GM12878 (cell line): Measurements from ENCODE around the gene TARBP2. TPM values are rescaled to one million over a fixed set of nuclear protein-coding genes. Genes with fewer than 3 reads are reported as not detected.

Experiments used
- ATAC-seq: fragments of 200-7000 bp; cut with Tn5 transposase; 3 replicates; pipeline ENCODE4 v1.9.1; 2020; ENCODE audit warnings: mild to moderate bottlenecking, moderate library complexity
- BruUV-seq: library from RNA; stranded (reverse); fragments of 400-500 nt; replicated peaks from 2 replicates; lab custom pipeline; 2021; lab: Mats Ljungman, UMichigan
- CTCF ChIA-PET: fragments of 300-600 bp; sonication (Branson Sonifier 250); formaldehyde crosslinking; extraction: SDS; loops from one replicate; lab custom pipeline; 2021; ENCODE audit warnings: inconsistent platforms; lab: Yijun Ruan, JAX
- POLR2A ChIA-PET: fragments of 350-600 bp; formaldehyde crosslinking; extraction: SDS; loops from one replicate; lab custom pipeline; 2021; ENCODE audit warnings: inconsistent platforms; lab: Charles Lee
- RAD21 ChIA-PET: fragments of 300-600 bp; sonication (Branson Sonifier 250); formaldehyde crosslinking; loops from one replicate; lab custom pipeline; 2023; ENCODE audit warnings: antibody characterized with exemption; ENCODE audit not compliant: unreplicated experiment; lab: Charles Lee
- SMC1A ChIA-PET: fragments of 300-600 bp; sonication (Branson Sonifier 250); formaldehyde crosslinking; loops from one replicate; lab custom pipeline; 2023; ENCODE audit not compliant: unreplicated experiment, uncharacterized antibody; lab: Charles Lee
- DNase-seq: peaks from one replicate; pipeline ENCODE4 v3.0.0-alpha.2; 2011; ENCODE audit warnings: low read depth, low spot score
- FAIRE-seq: peaks from 3 replicates; lab custom pipeline; 2011; peaks lifted over from hg19 to GRCh38; lab: Jason Lieb, UNC
- H2AFZ ChIP-seq: 2 replicates; pipeline ENCODE4 v1.6.0; 2011; ENCODE audit warnings: low read depth, low read length, control low read depth; ENCODE audit not compliant: control insufficient read depth
- H3K27ac ChIP-seq: 2 replicates; pipeline ENCODE4 v1.5.1; 2011; ENCODE audit warnings: control low read depth; ENCODE audit not compliant: control insufficient read depth, insufficient read depth
- H3K27me3 ChIP-seq, 2 experiments: replicated peaks in 1 of 2; 2 replicates each; pipeline versions ENCODE4 v1.6.0 to v1.6.1; 2011; ENCODE audit warnings: low read length in 1 of 2; ENCODE audit not compliant: control insufficient read depth in 2 of 2, insufficient read depth in 2 of 2
- H3K36me3 ChIP-seq, 2 experiments: 2 replicates each; pipeline ENCODE4 v1.5.1; 2011; ENCODE audit warnings: low read length in 1 of 2; ENCODE audit not compliant: control insufficient read depth in 2 of 2, insufficient read depth in 2 of 2
- H3K4me1 ChIP-seq: 2 replicates; pipeline ENCODE4 v1.6.1; 2011; ENCODE audit warnings: mild to moderate bottlenecking, low read length, moderate library complexity, mixed read lengths; ENCODE audit not compliant: control insufficient read depth, insufficient read depth
- H3K4me2 ChIP-seq: 2 replicates; pipeline ENCODE4 v1.6.0; 2011; ENCODE audit warnings: control low read depth; ENCODE audit not compliant: control insufficient read depth, insufficient read depth
- H3K4me3 ChIP-seq: fragments of 200-600 bp; sonication (generic); 2 replicates; pipeline ENCODE4 v1.5.1; 2016
- H3K79me2 ChIP-seq: 2 replicates; pipeline ENCODE4 v1.6.0; 2011; ENCODE audit warnings: low read length; ENCODE audit not compliant: control insufficient read depth, insufficient read depth
- H3K9ac ChIP-seq: 2 replicates; pipeline ENCODE4 v1.8.0; 2011; ENCODE audit warnings: low read length, control low read depth, mixed read lengths; ENCODE audit not compliant: control insufficient read depth, insufficient read depth
- H3K9me3 ChIP-seq: replicated peaks from 3 replicates; pipeline ENCODE4 v1.5.1; 2011; ENCODE audit warnings: mild to moderate bottlenecking, low read length; ENCODE audit not compliant: control insufficient read depth, insufficient read depth
- H4K20me1 ChIP-seq: 2 replicates; pipeline ENCODE4 v1.6.0; 2011; ENCODE audit not compliant: control insufficient read depth, insufficient read depth
- ATF7 ChIP-seq: fragments of 450-650 bp; IDR thresholded peaks from 2 replicates; pipeline ENCODE4 v1.6.1; 2016; ENCODE audit warnings: low read depth, mild to moderate bottlenecking
- MEF2B ChIP-seq: fragments of 450-650 bp; IDR thresholded peaks from 2 replicates; pipeline ENCODE4 v1.6.1; 2018; ENCODE audit warnings: mild to moderate bottlenecking, moderate library complexity; ENCODE audit not compliant: partially characterized antibody, poor library complexity, severe bottlenecking
- NBN ChIP-seq: fragments of 450-650 bp; IDR thresholded peaks from 2 replicates; pipeline ENCODE4 v1.6.1; 2016
- NR2F1 ChIP-seq: fragments of 450-650 bp; conservative IDR thresholded peaks from 2 replicates; pipeline ENCODE4 v1.6.1; 2017; ENCODE audit warnings: mild to moderate bottlenecking
- NRF1 ChIP-seq: conservative IDR thresholded peaks from 2 replicates; pipeline ENCODE4 v1.6.1; 2011; ENCODE audit warnings: mild to moderate bottlenecking, low read depth, low read length, improper control_type of control experiment
- ZNF24 ChIP-seq: fragments of 450-650 bp; IDR thresholded peaks from 2 replicates; pipeline ENCODE4 v1.6.1; 2017; ENCODE audit warnings: antibody characterized with exemption, mild to moderate bottlenecking
- WGBS: methylation state at CpG from one replicate; pipeline ENCODE4 v1.1.6; 2016; ENCODE audit warnings: low lambda C conversion rate; ENCODE audit not compliant: insufficient replicate concordance, insufficient coverage; ENCODE audit errors: missing lambda C conversion rate; 5-methylcytosine and 5-hydroxymethylcytosine counted together
- in situ Hi-C: fragments of 300-500 bp; cut with MboI; formaldehyde crosslinking; loops from 9 replicates; pipeline ENCODE4 v1.14.3; 2018; ENCODE audit warnings: mixed read lengths
- intact Hi-C: fragments of 100-400 bp; cut with micrococcal nuclease; formaldehyde crosslinking; loops from one replicate; pipeline ENCODE4 v1.14.2; 2022; ENCODE audit not compliant: unreplicated experiment
- polyA plus RNA-seq, 11 experiments: library from polyadenylated mRNA; depleted of rRNA in 4 of 11; unstranded in 6 of 11; stranded (reverse) in 5 of 11; fragments of >200 nt; fragmentation: Nextera tagmentation in 4 of 11; fragmentation: Illumina TruSeq in 1 of 11; extraction: Ambion mirVana in 4 of 11; extraction: Trizol in 1 of 11; gene quantifications; 1 replicate in 1 of 11; 2 replicates in 10 of 11; pipeline versions ENCODE4 v1.2.1 to v1.2.3, GENCODE V29; 2011 to 2016; ENCODE audit warnings: inconsistent platforms in 2 of 11, missing spikeins in 2 of 11, low read depth in 1 of 11
- total RNA-seq, 4 experiments: library from RNA; depleted of rRNA in 3 of 4; stranded (reverse); fragments of >200 nt in 3 of 4; fragmentation: Illumina TruSeq in 1 of 4; extraction: Trizol in 1 of 4; gene quantifications; 2 replicates each; pipeline versions ENCODE4 v1.2.1 to v1.2.3, GENCODE V29; 2013 to 2021
- TF ChIP-seq, protein P1 (sequence below), 3 experiments: IDR thresholded peaks in 2 of 3; conservative IDR thresholded peaks in 1 of 3; 2 replicates each; pipeline ENCODE4 v1.5.1; 2011; ENCODE audit warnings: low read depth in 3 of 3, low read length in 3 of 3, mild to moderate bottlenecking in 3 of 3, control low read depth in 2 of 3, moderate library complexity in 2 of 3, inconsistent platforms in 1 of 3, mixed read lengths in 1 of 3; ENCODE audit not compliant: control insufficient read depth in 2 of 3, insufficient read depth in 1 of 3; ENCODE audit errors: extremely low read depth in 1 of 3

TARBP2 gene
- total and polyA plus RNA-seq, 10 of the 15 experiments (the other 5 are each of a cell fraction or from before 2014, with no cell fraction given), result 5.5 to 60.1 (median 36.8) TPM

DNA sequence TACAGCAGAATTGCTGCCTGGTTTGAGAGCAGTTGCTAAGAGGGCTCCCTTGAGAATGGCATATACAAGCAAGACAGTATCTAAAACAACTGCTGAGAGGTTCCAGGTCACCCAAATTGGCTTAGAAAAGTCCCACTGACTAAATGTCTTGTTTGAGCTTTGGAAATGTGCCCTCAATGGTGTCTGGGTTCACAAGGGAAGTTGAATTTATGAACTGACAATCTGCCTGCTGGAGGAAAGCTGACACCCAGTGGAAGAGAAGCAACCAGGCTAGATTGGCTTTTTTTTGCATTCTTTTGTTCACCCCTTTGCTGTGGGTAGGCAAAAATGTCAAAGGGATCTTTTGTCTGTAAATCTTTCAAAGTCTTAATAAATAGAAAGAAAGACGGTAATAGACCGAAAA is 50.8 kb downstream of the TARBP2 start:
- Histone ChIP-seq H3K79me2 (no peaks in the 10 kb centered on the region), H3K36me3 (peaks cover 1 to 12% of the 10 kb centered on the region in 2 experiments; a peak in 3 of 4 replicates), H3K4me2 (no peak overlapping the region), H3K27me3 (no peaks in the 10 kb centered on the region), H3K4me3 (no peak overlapping the region), H3K9ac (no peak overlapping the region), H4K20me1 (no peaks in the 10 kb centered on the region), H3K4me1 (no peaks in the 10 kb centered on the region), H2AFZ (no peak overlapping the region), H3K9me3 (no peaks in the 10 kb centered on the region), H3K27ac (no peak overlapping the region)
- 93% methylated on average over 2 of the region's 2 CpGs for WGBS
- FAIRE-seq (peak; percentile 49), ATAC-seq (no peak; the same call in 2 of the 3 replicates), DNase-seq (no peak)
- in situ Hi-C loops, result no loop called here
- no TSS peak for BruUV-seq
- ChIA-PET RAD21 (interaction anchor here (0.8 to 2.4 kb wide), 12 partner anchors 8 to 201 kb away, joined by 3 to 13 read pairs (median 5); partner anchors contain the start of genes ATP5MC2 and TARBP2), POLR2A (interaction anchor here (0.6 to 1.3 kb wide), 8 partner anchors 8 to 205 kb away, joined by 3 to 9 read pairs (median 4); no protein-coding TSS in a partner anchor), CTCF (interaction anchor here (0.6 to 3.3 kb wide), 15 partner anchors 9 to 204 kb away, joined by 3 to 26 read pairs (median 4); partner anchors contain the start of gene ATP5MC2), SMC1A (interaction anchor here (0.7 to 2.7 kb wide), 15 partner anchors 9 to 127 kb away, joined by 3 to 16 read pairs (median 4); partner anchors contain the start of gene ATP5MC2)
- TF ChIP-seq NBN (0 out of 2 replicates have a peak, but pooled peaks have one; percentile 36), ATF7 (no peak), NRF1 (no peak), MEF2B (peak; percentile 56), ZNF24 (peak; percentile 24; the same call in 1 of the 2 replicates), NR2F1 (0 out of 2 replicates have a peak, but pooled peaks have one; percentile 10)
- TF ChIP-seq, protein P1, sequence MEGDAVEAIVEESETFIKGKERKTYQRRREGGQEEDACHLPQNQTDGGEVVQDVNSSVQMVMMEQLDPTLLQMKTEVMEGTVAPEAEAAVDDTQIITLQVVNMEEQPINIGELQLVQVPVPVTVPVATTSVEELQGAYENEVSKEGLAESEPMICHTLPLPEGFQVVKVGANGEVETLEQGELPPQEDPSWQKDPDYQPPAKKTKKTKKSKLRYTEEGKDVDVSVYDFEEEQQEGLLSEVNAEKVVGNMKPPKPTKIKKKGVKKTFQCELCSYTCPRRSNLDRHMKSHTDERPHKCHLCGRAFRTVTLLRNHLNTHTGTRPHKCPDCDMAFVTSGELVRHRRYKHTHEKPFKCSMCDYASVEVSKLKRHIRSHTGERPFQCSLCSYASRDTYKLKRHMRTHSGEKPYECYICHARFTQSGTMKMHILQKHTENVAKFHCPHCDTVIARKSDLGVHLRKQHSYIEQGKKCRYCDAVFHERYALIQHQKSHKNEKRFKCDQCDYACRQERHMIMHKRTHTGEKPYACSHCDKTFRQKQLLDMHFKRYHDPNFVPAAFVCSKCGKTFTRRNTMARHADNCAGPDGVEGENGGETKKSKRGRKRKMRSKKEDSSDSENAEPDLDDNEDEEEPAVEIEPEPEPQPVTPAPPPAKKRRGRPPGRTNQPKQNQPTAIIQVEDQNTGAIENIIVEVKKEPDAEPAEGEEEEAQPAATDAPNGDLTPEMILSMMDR (IDR thresholded peaks at IDR 0.05 in 2 of 3, conservative IDR thresholded peaks at IDR 0.05 in 1 of 3; ENCODE audit: control insufficient read depth in 2 of 3, extremely low read depth in 1 of 3, insufficient read depth in 1 of 3, low read depth in 3 of 3, low read length in 3 of 3), result 0 out of 6 replicates have a peak, but pooled peaks of 1 of the 3 experiments have one; percentile 6
- intact Hi-C loops, result no loop called here
